DND-41 (cell line): ENCODE data around the gene SPTBN5.

Source experiments
- EZH2 ChIP-seq: IDR thresholded peaks from 3 replicates; pipeline ENCODE4 v1.6.1; 2012; ENCODE audit warnings: borderline replicate concordance, low read depth, mild to moderate bottlenecking, moderate library complexity, low read length, inconsistent platforms; ENCODE audit not compliant: severe bottlenecking
- TF ChIP-seq, protein P1 (sequence below): IDR thresholded peaks from 2 replicates; pipeline ENCODE4 v1.5.1; 2012; ENCODE audit warnings: borderline replicate concordance, low read length, moderate library complexity, mild to moderate bottlenecking; ENCODE audit not compliant: poor library complexity, severe bottlenecking; ENCODE audit errors: extremely low read depth

DNA sequence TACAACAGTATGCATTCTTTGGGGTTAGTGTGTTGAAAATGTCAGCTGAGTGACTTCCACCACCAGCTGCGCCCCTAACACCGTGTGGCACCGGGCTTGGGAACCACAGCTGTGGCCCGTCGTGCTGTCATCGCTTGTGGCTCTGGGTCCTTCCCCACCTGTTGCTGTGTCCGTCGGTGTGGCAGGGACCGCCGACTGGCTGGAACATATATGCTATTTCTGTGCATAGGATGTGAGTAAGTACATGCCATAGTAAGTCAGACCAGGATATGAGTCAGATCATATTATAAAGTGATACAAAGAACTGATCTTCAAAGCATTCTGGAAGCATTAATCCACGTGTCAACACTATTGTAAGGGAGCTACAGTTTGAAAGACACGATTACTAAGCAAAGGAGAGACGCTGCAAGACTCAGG lies 46.6 kb upstream of the SPTBN5 start:
- TF ChIP-seq, protein P1, sequence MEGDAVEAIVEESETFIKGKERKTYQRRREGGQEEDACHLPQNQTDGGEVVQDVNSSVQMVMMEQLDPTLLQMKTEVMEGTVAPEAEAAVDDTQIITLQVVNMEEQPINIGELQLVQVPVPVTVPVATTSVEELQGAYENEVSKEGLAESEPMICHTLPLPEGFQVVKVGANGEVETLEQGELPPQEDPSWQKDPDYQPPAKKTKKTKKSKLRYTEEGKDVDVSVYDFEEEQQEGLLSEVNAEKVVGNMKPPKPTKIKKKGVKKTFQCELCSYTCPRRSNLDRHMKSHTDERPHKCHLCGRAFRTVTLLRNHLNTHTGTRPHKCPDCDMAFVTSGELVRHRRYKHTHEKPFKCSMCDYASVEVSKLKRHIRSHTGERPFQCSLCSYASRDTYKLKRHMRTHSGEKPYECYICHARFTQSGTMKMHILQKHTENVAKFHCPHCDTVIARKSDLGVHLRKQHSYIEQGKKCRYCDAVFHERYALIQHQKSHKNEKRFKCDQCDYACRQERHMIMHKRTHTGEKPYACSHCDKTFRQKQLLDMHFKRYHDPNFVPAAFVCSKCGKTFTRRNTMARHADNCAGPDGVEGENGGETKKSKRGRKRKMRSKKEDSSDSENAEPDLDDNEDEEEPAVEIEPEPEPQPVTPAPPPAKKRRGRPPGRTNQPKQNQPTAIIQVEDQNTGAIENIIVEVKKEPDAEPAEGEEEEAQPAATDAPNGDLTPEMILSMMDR: no peak
- no peak for TF ChIP-seq EZH2
